Measurements from ENCODE around the gene EP400. TPM values are rescaled to one million over a fixed set of nuclear protein-coding genes. Genes with fewer than 3 reads are reported as not detected.

EP400 gene
- total RNA-seq, 1 donor from 2014 or later, result 41.4 TPM

GRCh38 chr12:132061641-132062430 is 112.1 kb downstream of the EP400 start:
- Histone ChIP-seq H3K27ac (no peak overlapping the region), H3K27me3 (no peaks in the 10 kb centered on the region), H3K4me1 (no peaks in the 10 kb centered on the region), H3K36me3 (peaks cover 80% of the 10 kb centered on the region), H3K9me3 (no peaks in the 10 kb centered on the region), H3K4me3 (no peak overlapping the region)
- no peak for TF ChIP-seq CTCF (IDR thresholded peaks at IDR 0.05)
- intact Hi-C loops (cut with DNase I), result no loop called here
- DNase-seq (peak; percentile 62), ATAC-seq (no peak)

GRCh38 chr12:132062481-132062880 is 112.7 kb downstream of the EP400 start:
- Histone ChIP-seq H3K9me3 (no peaks in the 10 kb centered on the region), H3K4me1 (no peaks in the 10 kb centered on the region), H3K27ac (no peak overlapping the region), H3K27me3 (no peaks in the 10 kb centered on the region), H3K36me3 (peaks cover 80% of the 10 kb centered on the region), H3K4me3 (no peak overlapping the region)
- ATAC-seq (no peak), DNase-seq (no peak)
- TF ChIP-seq CTCF (IDR thresholded peaks at IDR 0.05), result no peak
- intact Hi-C loops (cut with DNase I), result no loop called here

GRCh38 chr12:132063491-132063890 is 113.7 kb downstream of the EP400 start:
- H3K4me1 ChIP-seq, result no peaks in the 10 kb centered on the region
- no peak for DNase-seq
- ATAC-seq, result no peak
- H3K27ac ChIP-seq, result no peak overlapping the region
- no peak for TF ChIP-seq CTCF (IDR thresholded peaks at IDR 0.05)
- H3K27me3 ChIP-seq, result no peaks in the 10 kb centered on the region
- H3K4me3 ChIP-seq, result no peak overlapping the region
- H3K9me3 ChIP-seq, result no peaks in the 10 kb centered on the region
- intact Hi-C loops (cut with DNase I), result no loop called here
- peaks cover 81% of the 10 kb centered on the region for H3K36me3 ChIP-seq

GRCh38 chr12:132064631-132065030 is 114.9 kb downstream of the EP400 start:
- H3K36me3 ChIP-seq, result peaks cover 83% of the 10 kb centered on the region

GRCh38 chr12:132065203-132065602 is 115.5 kb downstream of the EP400 start:
- no peaks in the 10 kb centered on the region for H3K27me3 ChIP-seq
- no peak overlapping the region for H3K27ac ChIP-seq
- H3K4me1 ChIP-seq, result no peaks in the 10 kb centered on the region
- no peak for DNase-seq
- ATAC-seq, result no peak
- H3K9me3 ChIP-seq, result no peaks in the 10 kb centered on the region
- H3K4me3 ChIP-seq, result no peak overlapping the region
- H3K36me3 ChIP-seq, result peaks cover 88% of the 10 kb centered on the region
- intact Hi-C loops (cut with DNase I), result no loop called here
- no peak for TF ChIP-seq CTCF (IDR thresholded peaks at IDR 0.05)

More at GRCh38 chr12:132064631-132065030, 114.9 kb downstream of the EP400 start:
- no peaks in the 10 kb centered on the region for H3K27me3 ChIP-seq
- H3K9me3 ChIP-seq, result no peaks in the 10 kb centered on the region
- intact Hi-C loops (cut with DNase I), result no loop called here
- H3K4me1 ChIP-seq, result no peaks in the 10 kb centered on the region
- no peak for TF ChIP-seq CTCF (IDR thresholded peaks at IDR 0.05)
- H3K4me3 ChIP-seq, result no peak overlapping the region
- DNase-seq (no peak), ATAC-seq (no peak)
- H3K27ac ChIP-seq, result no peak overlapping the region

All from upper lobe of right lung (tissue), 1 donor.